GM19397 (cell line): ENCODE data around the gene PSMD13.

Experiments
- ATAC-seq: cut with Tn5 transposase; IDR thresholded peaks from one replicate; pipeline ENCODE4 v1.9.1; 2021; ENCODE audit warnings: mild to moderate bottlenecking, moderate library complexity; ENCODE audit not compliant: unreplicated experiment

The PSMD13 gene

GRCh38 chr11:297586-298405, 61.0 kb downstream of the PSMD13 start:
- ATAC-seq, result no peak

GRCh38 chr11:298406-299065, 61.8 kb downstream of the PSMD13 start:
- ATAC-seq, result no peak

- ATAC-seq, result no peak
Observed at GRCh38 chr11:299081-299891, 62.5 kb downstream of the PSMD13 start, which contains the start of gene IFITM5. TSS of gene IFITM5 (minus strand) at chr11:299526. CDS start at chr11:299490, 36 bp downstream.

- no peak for ATAC-seq
Observed at GRCh38 chr11:299951-300735, 63.4 kb downstream of the PSMD13 start.
